Gastrocnemius medialis (tissue), 4 donors: ENCODE data around the gene RUNX1. TPM values are rescaled to one million over a fixed set of nuclear protein-coding genes. Genes with fewer than 3 reads are reported as not detected.

ENCODE experiments used
- ATAC-seq, 2 donors: fragments of 150-250 bp; one replicate each; pipeline ENCODE4 v1.9.1; 2016
- DNase-seq, 2 donors: peaks; one replicate each; pipeline ENCODE4 v3.0.0-alpha.2; 2019
- H3K27ac ChIP-seq, 4 donors: fragments of 200-600 bp; sonication (generic); 1 replicate in 1 of 4; 2 replicates in 3 of 4; pipeline ENCODE4 v1.5.1; 2016 to 2018; ENCODE audit warnings: mild to moderate bottlenecking in 2 of 4, moderate library complexity in 1 of 4
- H3K27me3 ChIP-seq, 3 donors: fragments of 200-600 bp; sonication (generic) in 2 of 3; 1 replicate in 1 of 3; 2 replicates in 2 of 3; pipeline versions ENCODE4 v1.5.1 to v1.6.0; 2016 to 2019; ENCODE audit warnings: mild to moderate bottlenecking in 1 of 3, moderate library complexity in 1 of 3
- H3K36me3 ChIP-seq, 2 donors: fragments of 200-600 bp; sonication (generic) in 1 of 2; one replicate each; pipeline ENCODE4 v1.5.1; 2017 to 2018
- H3K4me1 ChIP-seq, 2 donors: fragments of 200-600 bp; sonication (generic) in 1 of 2; one replicate each; pipeline ENCODE4 v1.5.1; 2016 to 2017; ENCODE audit warnings: mild to moderate bottlenecking in 2 of 2
- H3K4me3 ChIP-seq, 4 donors: fragments of 200-600 bp; sonication (generic) in 3 of 4; 1 replicate in 1 of 4; 2 replicates in 3 of 4; pipeline ENCODE4 v1.5.1; 2016 to 2019; ENCODE audit warnings: mild to moderate bottlenecking in 2 of 4
- H3K9me3 ChIP-seq, 3 donors: fragments of 200-600 bp; sonication (generic) in 2 of 3; 1 replicate in 1 of 3; 2 replicates in 2 of 3; pipeline ENCODE4 v1.5.1; 2016 to 2019
- POLR2A ChIP-seq, 2 donors: fragments of 450-650 bp; IDR thresholded peaks; one replicate each; pipeline ENCODE4 v1.6.1; 2017; ENCODE audit warnings: antibody characterized with exemption in 2 of 2, mild to moderate bottlenecking in 2 of 2, moderate library complexity in 2 of 2
- in situ Hi-C, 4 donors: fragments of 200-750 bp; cut with MboI; loops; one replicate each; pipeline versions ENCODE4 v1.15.0 to v1.8.0; 2017; ENCODE audit warnings: low sequenced_read_pairs in 4 of 4
- intact Hi-C: fragments of 100-400 bp; cut with DNase I; formaldehyde crosslinking; loops from one replicate; pipeline ENCODE4 v1.15.1; 2023; ENCODE audit warnings: low total_unique reads
- total RNA-seq, 4 donors: library from RNA; depleted of rRNA; stranded (reverse); fragments of >200 nt; gene quantifications; one replicate each; pipeline versions ENCODE4 v1.1.0 to v1.2.3, GENCODE V29; 2016
- TF ChIP-seq, protein P1 (sequence below), 5 experiments: fragments of 450-650 bp in 3 of 5; fragments of 200-600 bp in 2 of 5; sonication (generic) in 2 of 5; IDR thresholded peaks in 4 of 5; conservative IDR thresholded peaks in 1 of 5; 1 replicate in 4 of 5; 2 replicates in 1 of 5; pipeline ENCODE4 v1.5.1; 2016 to 2019; ENCODE audit warnings: antibody characterized with exemption in 5 of 5, mild to moderate bottlenecking in 3 of 5, moderate library complexity in 3 of 5

The RUNX1 gene
- total RNA-seq, 4 donors from 2014 or later: 8.0 to 20.9 (median 10.6) TPM

DNA sequence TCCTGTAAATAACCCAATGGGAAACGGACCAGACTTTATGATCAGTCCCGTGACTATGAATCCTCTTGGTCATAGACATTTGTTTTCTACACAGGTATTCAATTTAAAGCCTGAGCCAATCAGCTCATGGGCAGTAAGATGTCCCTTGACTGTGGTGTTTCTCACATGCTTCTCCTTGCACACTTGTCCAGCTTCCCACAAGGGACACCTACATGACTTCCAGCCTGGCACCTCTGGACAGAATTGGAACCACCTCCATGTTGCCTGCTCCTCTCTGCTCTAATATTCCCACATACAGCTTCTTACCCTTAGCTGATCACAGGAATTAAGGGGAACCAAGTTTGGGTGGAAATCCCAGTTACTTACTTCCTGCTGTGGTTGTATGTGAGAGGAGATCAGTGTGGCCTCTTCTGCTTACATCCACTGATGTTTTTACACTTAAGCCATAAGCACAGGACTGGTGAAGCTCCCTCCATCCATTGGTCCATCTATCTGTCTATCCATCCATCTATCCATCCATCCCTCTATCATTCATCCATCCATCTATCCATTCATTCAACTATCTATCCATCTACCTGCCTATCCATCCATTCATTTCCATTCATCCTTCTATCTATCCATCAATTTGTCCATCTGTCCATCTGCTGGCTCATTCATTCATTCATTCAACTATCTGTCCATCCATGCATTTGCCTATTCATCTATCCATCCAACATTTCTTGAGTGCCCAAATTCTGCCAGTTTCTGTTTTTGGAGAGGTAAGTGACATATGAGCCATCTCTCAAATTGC is 16.4 kb downstream of the RUNX1 start:
- H3K9me3 ChIP-seq: no peaks in the 10 kb centered on the region
- DNase-seq: no peak
- H3K4me3 ChIP-seq: no peak overlapping the region
- peaks cover 0 to 4% of the 10 kb centered on the region in 2 donors for H3K36me3 ChIP-seq
- H3K27me3 ChIP-seq: no peaks in the 10 kb centered on the region
- no peak overlapping the region for H3K27ac ChIP-seq
- intact Hi-C loops: no loop called here
- no peak for ATAC-seq
- no peak for TF ChIP-seq POLR2A (IDR thresholded peaks at IDR 0.05)
- TF ChIP-seq, protein P1, sequence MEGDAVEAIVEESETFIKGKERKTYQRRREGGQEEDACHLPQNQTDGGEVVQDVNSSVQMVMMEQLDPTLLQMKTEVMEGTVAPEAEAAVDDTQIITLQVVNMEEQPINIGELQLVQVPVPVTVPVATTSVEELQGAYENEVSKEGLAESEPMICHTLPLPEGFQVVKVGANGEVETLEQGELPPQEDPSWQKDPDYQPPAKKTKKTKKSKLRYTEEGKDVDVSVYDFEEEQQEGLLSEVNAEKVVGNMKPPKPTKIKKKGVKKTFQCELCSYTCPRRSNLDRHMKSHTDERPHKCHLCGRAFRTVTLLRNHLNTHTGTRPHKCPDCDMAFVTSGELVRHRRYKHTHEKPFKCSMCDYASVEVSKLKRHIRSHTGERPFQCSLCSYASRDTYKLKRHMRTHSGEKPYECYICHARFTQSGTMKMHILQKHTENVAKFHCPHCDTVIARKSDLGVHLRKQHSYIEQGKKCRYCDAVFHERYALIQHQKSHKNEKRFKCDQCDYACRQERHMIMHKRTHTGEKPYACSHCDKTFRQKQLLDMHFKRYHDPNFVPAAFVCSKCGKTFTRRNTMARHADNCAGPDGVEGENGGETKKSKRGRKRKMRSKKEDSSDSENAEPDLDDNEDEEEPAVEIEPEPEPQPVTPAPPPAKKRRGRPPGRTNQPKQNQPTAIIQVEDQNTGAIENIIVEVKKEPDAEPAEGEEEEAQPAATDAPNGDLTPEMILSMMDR (IDR thresholded peaks at IDR 0.05 in 4 of 5, conservative IDR thresholded peaks at IDR 0.05 in 1 of 5): no peak
- in situ Hi-C loops: loop anchor here in 2 of 4 donors (25.0 kb wide), 2 partner anchors 245 to 270 kb away; no protein-coding TSS in a partner anchor
- no peaks in the 10 kb centered on the region for H3K4me1 ChIP-seq

DNA sequence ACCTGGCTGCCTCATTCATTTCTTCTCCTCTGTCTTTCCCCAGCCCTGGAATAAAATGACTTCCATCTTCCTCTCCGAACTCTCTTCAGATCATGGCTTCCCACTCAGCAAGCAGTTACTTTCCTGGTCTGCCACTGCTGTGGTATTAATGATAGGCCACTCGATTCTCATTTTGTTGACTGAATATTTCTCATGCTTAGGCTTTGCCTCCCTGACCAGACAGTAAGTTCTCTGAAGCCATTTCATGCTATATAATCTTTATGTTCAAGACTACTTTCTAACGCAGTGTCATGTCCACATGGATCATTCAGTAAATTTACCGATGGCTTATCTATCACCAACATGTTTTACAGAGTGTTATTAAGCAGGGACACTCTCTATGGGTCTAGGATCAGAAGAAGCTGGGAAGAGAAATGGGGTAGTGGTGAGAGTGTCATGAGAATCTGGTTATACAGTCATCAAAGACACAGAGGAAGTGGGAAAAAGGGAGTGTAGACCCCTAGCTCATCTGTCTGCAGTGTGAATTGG is 20.6 kb downstream of the RUNX1 start:
- ATAC-seq (no peak), DNase-seq (no peak)
- intact Hi-C loops: no loop called here
- no peaks in the 10 kb centered on the region for H3K36me3 ChIP-seq
- in situ Hi-C loops: loop anchor here in 2 of 4 donors (25.0 kb wide), 2 partner anchors 241 to 266 kb away; no protein-coding TSS in a partner anchor
- TF ChIP-seq, protein P1 (IDR thresholded peaks at IDR 0.05 in 4 of 5, conservative IDR thresholded peaks at IDR 0.05 in 1 of 5): no peak
- TF ChIP-seq POLR2A (IDR thresholded peaks at IDR 0.05): no peak
- H3K9me3 ChIP-seq: no peaks in the 10 kb centered on the region
- H3K27me3 ChIP-seq: no peaks in the 10 kb centered on the region
- no peaks in the 10 kb centered on the region for H3K4me1 ChIP-seq
- no peak overlapping the region for H3K4me3 ChIP-seq
- H3K27ac ChIP-seq: no peak overlapping the region

DNA sequence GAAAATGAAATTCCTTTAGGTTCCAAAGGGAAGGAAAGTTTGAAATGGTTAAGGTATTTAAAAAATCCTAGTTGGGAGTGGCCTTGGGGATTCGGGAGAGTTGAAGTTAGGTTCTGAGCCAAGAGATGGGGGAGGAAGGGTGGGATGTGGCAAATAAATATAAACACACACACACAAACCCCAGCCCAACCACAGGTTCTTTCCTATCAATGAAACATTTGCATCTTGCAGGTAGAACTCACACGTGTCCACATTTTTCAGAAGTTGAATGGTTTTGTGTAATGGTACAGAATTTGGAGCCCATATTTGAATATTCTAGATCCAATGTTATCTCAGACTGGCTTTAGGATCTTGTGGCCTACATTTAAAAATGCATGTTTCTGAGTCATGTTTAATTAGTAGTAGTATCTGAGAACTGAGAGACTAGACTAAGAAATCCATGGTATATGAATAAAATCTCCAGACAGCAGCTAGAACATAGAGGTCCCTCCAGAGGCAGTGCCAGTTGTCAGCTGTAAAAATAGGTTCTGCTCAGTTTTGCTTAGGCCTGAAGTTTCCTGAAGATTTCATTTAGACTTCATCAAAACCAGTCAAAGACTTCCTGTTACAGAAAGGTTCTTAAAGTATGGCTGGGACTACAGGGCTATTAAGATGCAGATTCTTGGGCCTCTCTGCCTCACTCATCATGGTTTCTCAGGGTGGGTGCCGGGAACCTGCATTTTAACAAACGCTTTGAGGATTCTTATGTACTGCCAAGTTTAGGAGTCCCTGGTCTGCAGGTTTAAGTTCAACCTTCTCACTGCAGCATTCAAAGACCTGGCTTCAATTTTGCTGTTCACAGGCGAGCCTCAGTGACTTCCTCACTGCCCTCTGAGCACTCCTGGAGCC is 21.3 kb downstream of the RUNX1 start:
- Histone ChIP-seq H3K9me3 (no peaks in the 10 kb centered on the region), H3K27ac (no peak overlapping the region), H3K27me3 (no peaks in the 10 kb centered on the region), H3K36me3 (no peaks in the 10 kb centered on the region), H3K4me1 (no peaks in the 10 kb centered on the region), H3K4me3 (no peak overlapping the region)
- no peak for ATAC-seq
- no peak for DNase-seq
- TF ChIP-seq POLR2A (IDR thresholded peaks at IDR 0.05): no peak
- TF ChIP-seq, protein P1 (IDR thresholded peaks at IDR 0.05 in 4 of 5, conservative IDR thresholded peaks at IDR 0.05 in 1 of 5): no peak
- intact Hi-C loops (no loop called here), in situ Hi-C loops (loop anchor here in 2 of 4 donors (25.0 kb wide), 2 partner anchors 241 to 266 kb away; no protein-coding TSS in a partner anchor)

DNA sequence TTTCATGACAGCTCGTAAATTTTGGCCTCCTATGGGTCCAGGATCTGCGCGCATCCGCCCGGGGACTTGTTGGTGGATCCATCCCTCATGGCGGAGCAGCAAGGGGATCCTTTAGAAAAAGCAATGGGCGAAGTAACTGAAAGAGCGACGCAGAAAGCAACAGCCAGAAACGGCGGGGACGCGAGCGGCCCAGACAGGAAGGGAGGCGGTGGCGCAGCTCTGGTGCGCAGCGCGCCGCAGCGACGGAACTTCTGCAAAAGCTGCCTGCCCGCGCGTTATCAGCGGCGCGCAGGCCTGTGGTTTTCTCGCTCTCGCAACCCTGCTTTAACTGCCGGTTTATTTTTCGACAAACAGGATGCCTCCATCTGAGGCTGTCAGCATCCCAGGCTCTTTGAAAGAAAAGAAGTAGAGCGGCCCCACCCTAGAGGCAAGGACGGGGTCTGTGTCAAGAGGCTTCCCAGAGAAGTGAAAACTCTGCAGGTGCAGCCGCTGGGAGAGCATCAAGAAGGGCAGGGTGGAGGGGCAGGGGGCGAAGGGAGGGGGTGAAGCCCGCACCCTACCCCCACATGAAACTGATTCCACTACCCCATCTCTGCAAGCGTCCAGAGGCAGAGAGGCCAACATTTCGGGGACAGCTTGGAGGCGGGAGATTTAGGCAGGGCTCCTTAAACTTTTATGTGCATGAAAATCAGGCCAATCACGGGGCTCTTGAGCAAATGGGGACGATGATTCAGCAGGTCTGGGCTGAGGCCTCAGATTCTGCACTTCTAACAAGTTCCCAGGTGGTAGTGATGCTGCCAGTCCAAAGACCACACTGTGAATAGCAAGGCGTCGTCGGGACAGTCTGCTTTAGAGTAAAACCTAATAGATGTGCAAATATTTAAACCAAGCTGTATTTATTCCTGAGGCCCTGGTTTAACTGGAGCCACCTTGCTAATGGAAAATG is 22.2 kb downstream of the RUNX1 start:
- no peak for TF ChIP-seq POLR2A (IDR thresholded peaks at IDR 0.05)
- TF ChIP-seq, protein P1 (IDR thresholded peaks at IDR 0.05 in 4 of 5, conservative IDR thresholded peaks at IDR 0.05 in 1 of 5): no peak
- H3K27me3 ChIP-seq: no peaks in the 10 kb centered on the region
- no peaks in the 10 kb centered on the region for H3K36me3 ChIP-seq
- H3K9me3 ChIP-seq: no peaks in the 10 kb centered on the region
- peak; percentile 51 to 54 for ATAC-seq
- DNase-seq: peak in 1 of 2 donors; percentile 18
- intact Hi-C loops: no loop called here
- H3K4me3 ChIP-seq: peak overlapping the region in 3 of 4 donors; percentile 4 to 43 (median 21)
- no peak overlapping the region for H3K27ac ChIP-seq
- in situ Hi-C loops: loop anchor here in 2 of 4 donors (25.0 kb wide), 2 partner anchors 240 to 265 kb away; no protein-coding TSS in a partner anchor
- H3K4me1 ChIP-seq: no peaks in the 10 kb centered on the region
